ENCODE measurements around the gene PLPPR2.

Gene PLPPR2

DNA sequence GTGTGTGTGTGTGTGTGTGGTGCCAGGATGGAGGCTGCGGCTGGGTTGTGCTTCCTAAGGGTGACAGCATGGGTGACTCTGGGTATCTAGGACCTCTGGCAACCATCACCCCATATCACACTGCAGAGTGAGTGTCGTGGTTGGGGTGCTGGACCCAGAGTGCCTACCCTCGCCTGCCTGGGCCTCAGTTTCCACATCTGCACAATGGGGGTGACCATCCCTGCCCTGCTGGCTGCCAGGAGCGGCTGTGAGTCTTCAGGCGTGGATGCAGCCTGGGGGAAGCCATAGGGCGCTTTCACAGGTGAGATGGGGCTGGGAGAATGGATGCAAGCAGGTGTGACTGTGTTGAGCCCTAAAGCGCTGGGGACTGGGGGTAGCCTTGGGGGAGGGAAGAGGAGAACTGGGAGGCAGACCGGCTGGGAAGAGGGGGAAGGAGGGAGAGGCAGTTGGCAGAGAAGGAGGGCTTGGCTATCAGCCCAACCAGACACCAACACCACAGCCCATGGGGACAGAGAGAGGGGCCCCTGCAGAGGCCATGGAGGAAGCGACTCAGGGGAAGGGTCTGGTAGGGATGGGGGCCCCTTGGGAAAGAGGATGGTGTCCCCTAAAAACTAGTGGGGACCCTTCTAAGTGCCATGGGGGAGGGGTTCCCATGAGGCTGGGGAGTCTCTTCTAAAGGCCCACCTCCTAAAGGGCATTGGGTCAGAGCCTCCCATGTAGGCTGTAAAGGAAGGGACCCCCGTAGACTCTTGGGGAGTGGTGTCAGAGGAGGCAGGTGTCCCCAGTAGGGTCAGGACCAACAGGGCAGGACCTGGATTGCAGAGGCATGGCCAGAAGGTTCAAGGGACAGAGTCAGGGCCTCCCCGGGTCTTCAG, 1.7 kb downstream of the PLPPR2 start:
- TF ChIP-seq, protein P1, sequence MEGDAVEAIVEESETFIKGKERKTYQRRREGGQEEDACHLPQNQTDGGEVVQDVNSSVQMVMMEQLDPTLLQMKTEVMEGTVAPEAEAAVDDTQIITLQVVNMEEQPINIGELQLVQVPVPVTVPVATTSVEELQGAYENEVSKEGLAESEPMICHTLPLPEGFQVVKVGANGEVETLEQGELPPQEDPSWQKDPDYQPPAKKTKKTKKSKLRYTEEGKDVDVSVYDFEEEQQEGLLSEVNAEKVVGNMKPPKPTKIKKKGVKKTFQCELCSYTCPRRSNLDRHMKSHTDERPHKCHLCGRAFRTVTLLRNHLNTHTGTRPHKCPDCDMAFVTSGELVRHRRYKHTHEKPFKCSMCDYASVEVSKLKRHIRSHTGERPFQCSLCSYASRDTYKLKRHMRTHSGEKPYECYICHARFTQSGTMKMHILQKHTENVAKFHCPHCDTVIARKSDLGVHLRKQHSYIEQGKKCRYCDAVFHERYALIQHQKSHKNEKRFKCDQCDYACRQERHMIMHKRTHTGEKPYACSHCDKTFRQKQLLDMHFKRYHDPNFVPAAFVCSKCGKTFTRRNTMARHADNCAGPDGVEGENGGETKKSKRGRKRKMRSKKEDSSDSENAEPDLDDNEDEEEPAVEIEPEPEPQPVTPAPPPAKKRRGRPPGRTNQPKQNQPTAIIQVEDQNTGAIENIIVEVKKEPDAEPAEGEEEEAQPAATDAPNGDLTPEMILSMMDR (IDR thresholded peaks at IDR 0.05; ENCODE audit: low read depth, low read length) = no peak
- no peak for DNase-seq (ENCODE audit: low read depth, low spot score)
- in situ Hi-C loops (cut with HindIII; ENCODE audit: low sequenced_read_pairs) = no loop called here
- no peak overlapping the region for H3K4me3 ChIP-seq (ENCODE audit: low read depth, low read length)

DNA sequence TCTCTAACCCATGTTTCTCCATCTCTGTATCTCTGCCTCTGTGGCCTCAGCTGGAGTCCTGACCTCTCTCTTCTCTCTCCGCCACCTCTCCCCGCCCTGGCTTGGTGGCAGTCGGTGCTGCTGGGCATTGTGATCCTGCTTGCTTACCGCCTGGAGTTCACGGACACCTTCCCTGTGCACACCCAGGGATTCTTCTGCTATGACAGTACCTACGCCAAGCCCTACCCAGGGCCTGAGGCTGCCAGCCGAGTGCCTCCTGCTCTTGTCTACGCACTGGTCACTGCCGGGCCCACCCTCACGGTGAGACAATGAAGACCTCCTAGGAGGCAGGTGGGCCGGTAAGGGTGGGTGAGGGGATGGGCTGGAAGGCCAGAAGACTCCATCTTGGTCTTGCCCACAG, 4.2 kb downstream of the PLPPR2 start:
- no peak for DNase-seq (ENCODE audit: low read depth, low spot score)
- in situ Hi-C loops (cut with HindIII; ENCODE audit: low sequenced_read_pairs) = no loop called here
- no peak overlapping the region for H3K4me3 ChIP-seq (ENCODE audit: low read depth, low read length)
- TF ChIP-seq, protein P1 (IDR thresholded peaks at IDR 0.05; ENCODE audit: low read depth, low read length) = no peak

- DNase-seq (ENCODE audit: low read depth, low spot score) = no peak
- no peak overlapping the region for H3K4me3 ChIP-seq (ENCODE audit: low read depth, low read length)
- in situ Hi-C loops (cut with HindIII; ENCODE audit: low sequenced_read_pairs) = no loop called here
- TF ChIP-seq, protein P1 (IDR thresholded peaks at IDR 0.05; ENCODE audit: low read depth, low read length) = no peak
These were observed 6.0 kb downstream of the PLPPR2 start for GRCh38 chr19:11361037-11361770.

DNA sequence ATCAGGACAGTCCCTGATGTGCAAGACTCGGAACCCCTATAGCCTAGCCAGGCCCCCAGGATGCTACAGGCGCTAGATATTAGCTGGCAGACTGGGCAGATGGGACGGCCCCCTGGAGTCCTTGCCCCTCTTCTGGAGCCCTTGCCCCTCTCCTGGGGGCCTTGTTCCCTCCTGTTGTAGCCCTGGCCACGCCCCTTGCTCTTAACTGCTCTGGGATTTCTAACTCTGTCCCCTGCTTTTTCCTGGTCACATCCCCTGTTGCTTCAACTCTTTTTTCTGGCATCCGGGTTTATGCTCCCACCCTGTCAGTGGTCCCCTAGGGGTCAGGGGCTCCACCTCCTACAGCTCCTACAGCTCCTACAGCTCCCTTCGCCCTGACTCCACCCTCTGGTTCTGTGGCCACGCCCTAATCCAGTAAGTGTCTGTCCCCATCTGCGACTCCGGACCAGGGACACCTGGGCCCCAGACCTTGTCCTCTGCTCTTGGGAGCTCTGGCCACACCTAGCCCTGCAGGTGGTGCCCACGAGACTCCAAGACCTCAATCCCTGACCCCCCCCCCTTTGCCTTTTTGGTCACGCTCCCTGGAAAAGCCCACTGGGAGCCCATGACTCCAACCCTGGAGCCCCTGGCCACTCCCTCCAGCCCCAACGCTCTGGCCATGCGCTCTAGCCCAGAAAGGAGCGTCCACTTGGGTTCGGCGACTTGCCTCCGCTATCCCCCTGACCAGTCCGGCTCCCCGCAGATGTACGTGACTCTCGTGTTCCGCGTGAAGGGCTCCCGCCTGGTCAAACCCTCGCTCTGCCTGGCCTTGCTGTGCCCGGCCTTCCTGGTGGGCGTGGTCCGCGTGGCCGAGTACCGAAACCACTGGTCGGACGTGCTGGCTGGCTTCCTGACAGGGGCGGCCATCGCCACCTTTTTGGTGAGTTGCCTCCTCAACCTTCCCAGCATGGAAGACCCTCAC, 6.8 kb downstream of the PLPPR2 start:
- H3K4me3 ChIP-seq (ENCODE audit: low read depth, low read length) = no peak overlapping the region
- no peak for DNase-seq (ENCODE audit: low read depth, low spot score)
- TF ChIP-seq, protein P1 (IDR thresholded peaks at IDR 0.05; ENCODE audit: low read depth, low read length) = no peak
- in situ Hi-C loops (cut with HindIII; ENCODE audit: low sequenced_read_pairs) = no loop called here

DNA sequence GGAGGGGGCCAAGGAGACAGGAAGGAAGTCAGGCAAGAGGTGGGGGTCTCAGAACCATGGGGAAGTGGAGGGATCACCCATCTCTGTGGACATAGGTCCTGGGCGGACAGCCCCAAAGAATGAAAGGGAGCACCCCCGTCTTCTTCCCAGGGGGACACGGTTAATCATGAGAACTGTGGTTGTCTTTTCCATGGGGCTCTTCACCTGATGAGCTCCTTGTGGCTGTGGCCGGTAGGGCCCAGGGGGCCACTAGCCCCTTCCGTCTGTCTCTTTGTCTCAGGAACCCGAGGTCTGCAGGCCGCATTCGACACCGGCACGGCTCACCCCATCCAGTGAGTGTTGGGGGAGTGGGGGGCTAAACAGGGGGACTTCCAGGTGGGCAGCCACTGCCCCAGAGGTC, 8.6 kb downstream of the PLPPR2 start:
- no peak for DNase-seq (ENCODE audit: low read depth, low spot score)
- H3K4me3 ChIP-seq (ENCODE audit: low read depth, low read length) = no peak overlapping the region
- in situ Hi-C loops (cut with HindIII; ENCODE audit: low sequenced_read_pairs) = no loop called here
- TF ChIP-seq, protein P1 (IDR thresholded peaks at IDR 0.05; ENCODE audit: low read depth, low read length) = no peak

All from astrocyte of the spinal cord (primary cell).